Peyer's patch (tissue), 4 donors: Measurements from ENCODE around the gene ADM5.

Experiments used
- CTCF ChIP-seq, 6 experiments: fragments of 450-650 bp in 4 of 6; fragments of 200-600 bp in 2 of 6; sonication (generic) in 1 of 6; IDR thresholded peaks; one replicate each; pipeline ENCODE4 v1.5.1; 2017 to 2019; ENCODE audit warnings: antibody characterized with exemption in 6 of 6, mild to moderate bottlenecking in 3 of 6, moderate library complexity in 1 of 6
- POLR2A ChIP-seq, 2 donors: fragments of 450-650 bp; IDR thresholded peaks; one replicate each; pipeline ENCODE4 v1.5.1; 2017; ENCODE audit warnings: antibody characterized with exemption in 2 of 2, mild to moderate bottlenecking in 2 of 2, moderate library complexity in 2 of 2

- peak; percentile 85 to 96 for TF ChIP-seq POLR2A (IDR thresholded peaks at IDR 0.05)
- TF ChIP-seq CTCF (IDR thresholded peaks at IDR 0.05): peak in 1 of 6 experiments; percentile 3
Observed at GRCh38 chr19:49640113-49640898, 49.1 kb upstream of the ADM5 start, which contains the start of gene RRAS.
